ENCODE measurements around the gene EMC6.
"Not testable (repeated sequence)": the region's sequence is repeated elsewhere in the genome, so short reads cannot be mapped to it uniquely, and the experiment has no call there.

Gene EMC6

GRCh38 chr17:3682033-3682432, 13.4 kb downstream of the EMC6 start:
- DNase-seq: no peak

DNA sequence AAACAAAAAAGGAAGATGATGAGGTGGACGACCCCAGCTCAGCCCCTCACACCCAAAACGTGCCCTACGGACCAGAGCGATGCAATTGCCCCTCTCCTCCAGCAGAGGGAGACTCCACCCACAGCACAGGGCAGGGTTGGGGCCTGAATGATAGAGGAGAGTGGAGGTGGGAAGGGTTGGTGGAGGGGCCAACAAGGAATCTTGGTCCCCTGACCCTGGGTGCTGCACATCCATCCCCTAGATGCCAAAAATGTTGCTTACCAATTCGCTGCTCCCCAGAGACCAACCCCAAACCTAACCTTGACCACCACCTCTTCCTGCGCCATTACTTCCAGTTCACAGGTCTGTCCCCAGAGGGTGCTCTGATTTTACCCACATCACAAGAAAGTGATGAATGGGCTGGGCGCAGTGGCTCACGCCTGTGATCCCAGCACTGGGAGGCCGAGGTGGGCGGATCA, 14.5 kb downstream of the EMC6 start:
- DNase-seq: no peak

GRCh38 chr17:3685174-3685573, 16.6 kb downstream of the EMC6 start:
- no peak for DNase-seq

GRCh38 chr17:3688027-3688553, 19.5 kb downstream of the EMC6 start:
- DNase-seq: no peak

DNA sequence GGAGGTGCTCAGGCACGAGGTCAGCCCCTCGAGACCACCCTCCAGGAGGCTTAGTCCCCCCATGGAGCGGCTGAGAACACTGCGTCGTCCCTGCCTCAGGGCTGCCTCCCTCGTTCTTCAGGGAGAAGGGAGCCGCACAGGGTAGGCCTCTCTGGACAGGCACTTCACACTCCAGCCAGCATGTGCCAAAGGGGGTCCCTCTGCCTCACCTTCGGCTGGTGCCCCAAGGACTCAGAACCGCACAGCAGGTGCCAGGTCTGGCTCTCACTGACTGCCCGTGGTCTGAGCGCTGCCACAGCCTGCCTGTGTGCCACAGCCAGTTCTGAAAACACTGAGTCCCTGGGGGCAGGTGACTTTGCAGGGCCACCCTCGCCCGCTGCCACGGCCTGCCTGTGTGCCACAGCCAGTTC, 20.2 kb downstream of the EMC6 start:
- DNase-seq: no peak

GRCh38 chr17:3689262-3690093, 20.9 kb downstream of the EMC6 start:
- DNase-seq: no peak

DNA sequence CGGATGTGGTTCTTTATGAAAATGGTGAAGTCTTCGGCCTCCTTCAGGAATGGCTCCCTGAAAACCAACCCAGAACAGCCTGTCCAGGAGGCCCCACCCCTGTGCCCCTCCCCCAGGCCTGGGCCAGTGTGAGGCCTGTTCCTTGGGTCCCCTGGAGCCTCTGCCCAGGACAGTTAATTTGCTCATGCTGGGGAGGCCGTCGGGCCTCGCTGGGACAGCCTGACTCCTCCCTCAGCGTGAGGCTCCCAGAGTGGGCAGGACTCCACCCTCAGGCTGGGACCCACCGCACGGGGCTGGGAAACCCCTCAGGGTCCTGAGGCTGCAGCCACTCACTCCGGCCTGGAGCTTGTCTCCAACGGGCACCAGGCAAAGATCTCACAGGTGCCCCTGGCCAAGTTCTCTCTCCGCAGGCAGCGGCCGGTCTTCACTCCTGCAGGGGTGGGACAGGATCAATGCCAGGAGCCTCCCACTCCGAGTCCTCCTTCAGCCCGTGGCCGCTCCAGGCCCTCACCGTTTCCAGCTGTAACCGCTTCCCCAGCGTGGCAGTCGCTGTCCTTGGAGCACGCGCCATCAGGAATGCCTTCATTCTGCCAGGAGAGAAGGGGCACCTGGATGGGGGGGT, 21.6 kb downstream of the EMC6 start:
- no peak for DNase-seq

DNA sequence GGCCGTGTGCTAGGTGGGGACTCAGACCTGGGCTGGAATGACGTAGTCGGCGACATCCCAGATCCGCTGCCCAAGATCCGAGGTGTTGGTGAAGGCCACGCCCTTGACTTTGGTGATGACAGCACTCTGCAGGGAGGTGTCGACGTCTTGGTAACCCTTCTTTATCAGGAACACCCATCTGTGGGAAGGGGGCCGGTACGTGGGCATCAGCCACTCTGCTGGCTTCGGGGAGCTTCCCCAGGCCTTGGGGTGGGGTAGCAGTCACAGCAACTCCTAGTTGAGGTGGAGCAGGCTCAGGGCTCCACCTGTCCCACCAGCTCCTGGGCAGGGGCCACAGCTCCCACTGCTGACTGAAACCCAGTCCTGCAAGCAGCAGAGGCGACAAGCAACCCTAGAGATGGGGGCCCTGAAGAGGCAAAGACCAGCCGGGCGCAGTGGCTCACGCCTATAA, 23.0 kb downstream of the EMC6 start:
- DNase-seq: no peak

DNA sequence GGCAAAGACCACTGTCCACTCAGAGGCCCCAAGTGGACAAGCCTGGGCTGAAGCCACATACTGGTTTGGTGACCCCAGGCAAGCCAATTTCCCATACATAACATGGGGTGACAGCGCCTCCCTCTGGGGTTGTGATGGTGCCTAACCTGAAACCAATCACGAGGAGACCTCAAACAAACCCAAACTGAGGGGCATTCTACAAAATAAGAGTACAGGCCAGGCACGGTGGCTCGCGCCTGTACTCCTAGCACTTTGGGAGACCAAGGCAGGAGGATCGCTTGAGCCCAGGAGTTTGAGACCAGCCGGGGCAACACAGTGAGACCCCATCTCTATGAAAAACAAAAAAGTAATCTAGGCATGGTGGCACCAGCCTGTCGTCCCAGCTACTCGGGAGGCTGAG, 23.7 kb downstream of the EMC6 start:
- no peak for DNase-seq

GRCh38 chr17:3693141-3693540, 24.5 kb downstream of the EMC6 start:
- no peak for DNase-seq

GRCh38 chr17:3693829-3694231, 25.2 kb downstream of the EMC6 start:
- DNase-seq: no peak

DNA sequence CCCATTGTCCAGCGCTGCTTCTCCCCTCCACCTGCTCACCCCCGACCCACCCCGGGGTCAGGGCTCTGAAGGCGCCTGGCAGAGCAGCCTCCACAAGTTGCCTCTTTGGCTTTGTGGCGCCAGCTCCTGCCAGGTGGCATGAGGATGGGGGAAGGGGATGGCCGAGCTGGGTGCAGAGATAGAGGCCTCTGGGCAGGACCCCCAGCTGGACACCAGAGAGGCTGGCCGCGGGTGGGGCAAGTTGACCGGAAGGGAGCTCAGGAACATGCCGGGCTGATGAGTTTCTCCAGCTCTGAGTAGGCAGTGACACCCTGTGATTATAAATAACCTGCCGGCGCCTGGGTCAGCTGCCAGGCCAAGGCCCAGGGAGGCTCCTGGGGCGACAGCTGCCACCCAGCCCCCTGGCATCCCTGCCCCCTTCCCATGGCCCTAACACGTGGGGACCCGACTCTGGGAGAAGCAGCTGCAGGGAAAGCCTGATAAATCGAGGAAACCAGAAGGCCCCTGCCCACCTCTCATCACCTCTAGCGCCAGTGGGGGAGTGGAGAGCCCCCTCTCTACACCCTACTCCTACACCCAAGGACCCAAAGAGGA, 26.6 kb downstream of the EMC6 start:
- no peak for DNase-seq

GRCh38 chr17:3695723-3696411, 27.3 kb downstream of the EMC6 start, which contains the start of gene P2RX5:
TSS of gene P2RX5 (minus strand) at chr17:3696155. CDS start at chr17:3696005, 150 bp downstream.
- DNase-seq: no peak

DNA sequence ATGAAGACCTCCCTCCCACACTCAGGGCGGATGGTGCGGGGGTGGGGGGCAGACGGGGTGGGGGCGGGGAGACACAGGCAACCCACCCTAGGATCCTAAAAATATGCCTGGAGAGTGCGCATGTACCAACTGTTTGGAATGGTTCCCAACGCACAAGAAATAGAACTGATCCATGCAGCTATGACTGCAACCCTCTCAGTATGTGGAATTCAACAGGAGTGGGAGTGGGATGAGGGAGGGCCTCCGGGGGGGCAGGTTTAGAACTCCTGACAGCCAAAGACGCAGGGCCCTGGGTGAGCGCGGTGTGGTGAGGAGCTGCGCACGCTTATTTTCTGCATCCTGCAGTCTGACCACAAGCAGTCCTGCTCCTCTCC, 28.5 kb downstream of the EMC6 start:
- no peak for DNase-seq

GRCh38 chr17:3698139-3698538, 29.5 kb downstream of the EMC6 start:
- no peak for DNase-seq

DNA sequence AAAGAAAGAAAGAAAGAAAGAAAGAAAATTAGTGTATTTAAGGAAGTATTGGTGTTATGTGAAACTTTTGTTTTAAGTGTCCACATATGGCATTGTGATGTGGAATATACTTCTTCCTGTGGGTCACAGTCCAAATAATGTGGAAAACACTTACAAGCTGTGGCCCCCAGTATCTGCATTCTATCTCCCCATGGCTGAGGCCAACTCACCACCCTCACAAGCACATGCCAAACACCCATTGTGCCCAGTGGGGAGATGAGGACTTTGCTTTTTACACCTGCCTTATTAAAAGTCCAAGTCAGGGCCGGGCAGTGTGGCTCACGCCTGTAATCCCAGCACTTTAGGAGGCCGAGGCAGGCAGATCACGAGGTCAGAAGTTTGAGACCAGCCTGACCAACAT, 31.3 kb downstream of the EMC6 start:
- DNase-seq: no peak

DNA sequence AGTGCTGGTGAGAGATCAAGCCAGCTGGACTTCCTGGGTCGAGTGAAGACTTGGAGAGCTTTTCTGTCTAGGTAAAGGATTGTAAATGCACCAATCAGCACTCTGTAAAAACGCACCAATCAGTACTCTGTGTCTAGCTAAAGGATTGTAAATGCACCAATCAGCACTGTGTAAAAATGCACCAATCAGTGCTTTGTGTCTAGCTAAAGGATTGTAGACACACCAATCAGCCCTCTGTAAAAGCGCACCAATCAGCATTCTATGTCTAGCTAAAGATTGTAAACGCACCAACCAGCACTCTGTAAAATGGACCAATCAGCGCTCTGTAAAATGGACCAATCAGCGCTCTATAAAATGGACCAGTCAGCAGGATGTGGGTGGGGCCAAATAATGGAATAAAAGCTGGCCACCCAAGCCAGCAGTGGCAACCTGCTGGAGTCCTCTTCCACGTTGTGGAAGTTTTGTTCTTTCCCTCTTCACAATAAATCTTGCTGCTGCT, 33.5 kb downstream of the EMC6 start:
- not testable (repeated sequence) for DNase-seq

- no peak for DNase-seq
Observed at GRCh38 chr17:3704931-3705717, 36.5 kb downstream of the EMC6 start.

GRCh38 chr17:3705718-3705984, 37.0 kb downstream of the EMC6 start:
- DNase-seq: not testable (repeated sequence)

DNA sequence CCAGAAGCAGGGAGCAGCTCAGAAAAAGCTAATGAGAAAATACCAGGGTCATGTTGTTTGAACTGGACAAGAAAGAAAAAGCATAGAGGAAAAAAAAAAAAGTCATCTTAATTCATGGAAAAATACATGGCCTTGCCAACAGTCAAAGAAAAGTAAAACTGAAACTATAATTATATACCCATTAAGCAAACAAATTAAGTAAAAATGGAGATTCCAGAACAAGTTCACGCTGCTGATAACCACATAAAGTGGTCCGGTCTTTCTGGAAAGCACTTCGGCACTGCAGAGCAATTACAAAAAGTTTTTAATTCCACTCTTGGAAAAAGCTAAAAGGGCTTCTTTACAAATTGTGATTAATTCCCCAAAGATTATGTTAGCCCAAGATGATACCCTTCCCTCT, 39.8 kb downstream of the EMC6 start:
- DNase-seq: no peak

GRCh38 chr17:3710951-3711383, 42.4 kb downstream of the EMC6 start:
- DNase-seq: no peak

DNA sequence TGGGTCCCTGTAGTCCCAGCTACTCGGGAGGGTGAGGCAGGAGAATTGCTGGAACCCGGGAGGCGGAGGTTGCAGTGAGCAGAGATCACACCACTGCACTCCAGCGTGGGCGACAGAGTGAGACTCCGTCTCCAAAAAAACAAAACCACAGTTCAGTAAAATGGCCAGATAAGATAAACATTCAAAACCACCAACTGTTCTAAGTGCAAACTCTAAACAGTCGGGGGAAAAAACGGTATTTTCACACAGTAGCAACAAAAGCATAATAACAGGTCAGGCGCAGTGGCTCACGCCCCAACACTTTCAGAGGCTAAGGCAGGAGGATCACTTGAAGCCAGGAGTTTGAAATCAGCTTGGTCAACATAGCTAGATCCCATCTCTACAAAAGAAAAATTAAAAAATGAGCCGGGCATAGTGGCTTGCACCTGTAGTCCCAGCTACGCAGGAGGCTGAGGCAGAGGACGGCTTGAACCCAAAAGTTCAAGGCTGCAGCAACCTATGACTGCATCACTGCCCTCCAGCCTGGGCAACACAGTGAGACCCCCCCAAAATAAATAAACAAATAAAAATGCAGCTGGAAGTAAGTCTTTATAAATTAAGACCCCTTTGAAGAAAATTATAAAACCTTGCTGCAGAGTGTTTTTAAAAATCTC, 44.3 kb downstream of the EMC6 start:
- no peak for DNase-seq
